Activated CD8-positive, alpha-beta memory T cell treated with anti-CD3 and anti-CD28 coated beads, Interleukin-2, amount 50 U/mL, for 1 hour (primary cell): Measurements from ENCODE around the gene PHAX.
"Not testable (repeated sequence)": the region's sequence is repeated elsewhere in the genome, so short reads cannot be mapped to it uniquely, and the experiment has no call there.

Experiments
- DNase-seq: peaks from one replicate; pipeline ENCODE4 v3.0.0-alpha.2; 2020; ENCODE audit errors: extremely low read depth

PHAX gene, protein sequence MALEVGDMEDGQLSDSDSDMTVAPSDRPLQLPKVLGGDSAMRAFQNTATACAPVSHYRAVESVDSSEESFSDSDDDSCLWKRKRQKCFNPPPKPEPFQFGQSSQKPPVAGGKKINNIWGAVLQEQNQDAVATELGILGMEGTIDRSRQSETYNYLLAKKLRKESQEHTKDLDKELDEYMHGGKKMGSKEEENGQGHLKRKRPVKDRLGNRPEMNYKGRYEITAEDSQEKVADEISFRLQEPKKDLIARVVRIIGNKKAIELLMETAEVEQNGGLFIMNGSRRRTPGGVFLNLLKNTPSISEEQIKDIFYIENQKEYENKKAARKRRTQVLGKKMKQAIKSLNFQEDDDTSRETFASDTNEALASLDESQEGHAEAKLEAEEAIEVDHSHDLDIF

DNA sequence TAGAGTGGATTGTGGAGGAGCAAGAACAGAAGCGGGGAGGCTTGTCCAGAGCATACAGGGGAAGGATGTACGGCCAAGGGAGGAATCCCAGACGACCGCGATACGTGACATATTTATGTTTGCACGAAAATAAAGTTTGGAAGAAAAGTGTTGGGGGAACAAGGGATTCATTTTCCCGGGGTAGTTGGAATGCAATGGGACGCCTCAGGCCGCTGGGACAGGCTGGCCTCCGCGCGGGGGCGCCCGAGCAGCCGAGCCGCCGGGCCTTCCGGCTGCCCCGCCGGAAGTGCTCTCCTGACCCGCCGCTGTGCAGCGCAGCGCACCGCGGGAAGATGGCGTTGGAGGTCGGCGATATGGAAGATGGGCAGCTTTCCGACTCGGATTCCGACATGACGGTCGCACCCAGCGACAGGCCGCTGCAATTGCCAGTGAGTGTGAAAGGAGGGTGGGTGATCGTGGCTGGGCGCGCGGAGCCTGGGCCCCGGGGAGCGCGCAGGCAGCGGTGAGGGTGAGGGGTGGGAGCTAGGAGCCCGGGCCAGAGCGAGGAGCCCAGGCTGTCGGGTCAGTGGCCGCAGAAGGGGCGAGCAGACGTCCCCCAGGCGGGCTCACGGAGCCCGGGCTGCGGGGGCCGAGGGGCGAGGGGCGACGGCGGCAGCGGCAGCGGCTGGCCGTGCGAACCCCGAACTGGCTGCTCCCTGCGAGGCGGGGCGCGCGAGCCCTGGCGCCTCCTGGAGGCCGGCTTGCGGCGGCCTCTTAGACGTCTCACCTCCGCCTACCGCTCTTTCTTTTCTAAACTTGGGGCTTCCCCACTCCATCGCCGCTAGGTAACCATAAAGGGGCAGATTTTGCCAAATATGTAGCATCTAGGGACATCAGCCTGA lies at the start of gene PHAX:
Gene PHAX, plus strand, starts transcription at position 317 of the 881 bp plus-strand sequence. Its CDS starts 16 bp downstream, at position 333.
- DNase-seq = no peak

DNA sequence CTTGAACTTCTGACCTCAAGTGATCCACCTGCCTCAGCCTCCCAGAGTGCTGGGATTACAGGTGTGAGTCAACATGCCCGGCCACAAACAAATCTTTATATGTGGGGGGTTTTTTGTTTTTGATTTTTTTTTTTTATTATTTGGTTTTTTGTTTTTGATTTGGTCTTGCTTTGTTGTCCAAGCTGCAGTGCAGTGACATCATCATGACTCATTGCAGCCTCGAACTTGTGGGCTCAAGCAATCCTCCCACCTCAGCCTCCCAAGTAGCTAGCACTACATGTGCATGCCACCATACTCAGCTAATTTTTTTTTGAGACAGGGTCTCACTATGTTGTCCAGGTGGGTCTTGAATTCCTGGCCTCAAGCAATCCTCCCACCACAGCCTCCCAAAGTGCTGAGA lies 48.1 kb upstream of the PHAX start:
- DNase-seq = no peak

DNA sequence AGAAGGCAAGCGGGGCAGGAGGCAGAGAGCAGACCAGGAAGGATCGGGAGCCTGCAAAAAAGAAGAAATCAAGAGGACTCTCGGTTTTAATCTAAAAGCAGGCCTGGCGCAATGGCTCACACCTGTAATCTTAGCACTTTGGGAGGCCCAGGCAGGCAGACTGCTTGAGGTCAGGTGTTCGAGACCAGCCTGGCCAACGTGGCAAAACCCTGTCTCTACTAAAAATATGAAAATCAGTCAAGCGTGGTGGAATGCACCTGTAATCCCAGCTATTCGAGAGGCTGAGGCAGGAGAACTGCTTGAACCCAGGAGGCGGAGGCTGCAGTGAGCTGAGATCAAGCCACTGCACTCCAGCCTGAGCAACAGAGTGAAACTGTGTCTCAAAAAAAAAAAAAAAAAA lies 45.6 kb upstream of the PHAX start:
- DNase-seq = not testable (repeated sequence)

- DNase-seq = no peak
Observed at GRCh38 chr5:126561908-126562307, 38.8 kb upstream of the PHAX start.

- DNase-seq = no peak
Observed at GRCh38 chr5:126562823-126563222, 37.9 kb upstream of the PHAX start.

DNA sequence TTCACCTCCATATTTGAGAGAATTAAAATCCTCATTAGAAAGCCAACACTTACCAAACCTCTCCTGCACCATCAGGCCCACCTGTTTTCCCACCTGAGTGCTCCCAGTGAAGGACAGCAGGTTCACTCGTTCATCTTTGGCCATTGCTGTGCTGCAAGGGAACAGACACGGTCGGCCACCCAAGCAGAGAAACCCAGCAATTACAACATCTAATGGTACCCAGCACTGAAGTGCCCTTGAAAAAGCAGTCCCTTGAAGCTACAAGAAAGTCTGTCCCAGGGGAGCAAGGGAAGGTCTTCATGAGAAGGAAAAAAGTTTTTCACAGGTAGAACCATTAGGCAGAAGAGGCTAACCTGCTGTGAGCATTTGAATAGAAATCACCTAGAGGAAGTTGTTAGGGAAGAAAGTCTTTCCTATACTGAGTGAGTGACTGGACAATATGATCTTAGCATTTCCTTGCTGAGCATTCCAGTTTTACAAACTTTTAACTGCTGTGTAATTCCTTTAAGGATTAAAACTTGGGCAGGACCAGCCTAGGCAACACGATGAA lies 32.5 kb upstream of the PHAX start:
- no peak for DNase-seq

DNA sequence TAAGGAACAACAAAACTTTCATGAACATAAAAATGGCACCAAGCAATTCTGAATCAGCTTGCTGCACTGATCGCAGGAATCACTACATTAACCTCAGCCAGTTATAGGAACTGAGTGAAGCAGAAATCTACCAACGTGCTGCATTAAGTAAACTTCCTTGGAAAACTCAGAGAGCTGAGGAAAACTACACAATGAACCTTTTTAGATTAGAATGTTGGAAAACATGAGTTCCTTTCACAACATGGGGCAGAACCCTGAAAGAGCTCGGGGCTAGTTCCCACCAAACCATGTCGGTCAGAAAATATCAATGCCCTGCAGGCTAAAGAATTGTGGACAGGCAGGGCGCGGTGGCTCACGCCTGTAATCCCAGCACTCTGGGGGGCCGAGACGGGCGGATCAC lies 25.1 kb upstream of the PHAX start:
- DNase-seq = no peak

- no peak for DNase-seq
Observed at GRCh38 chr5:126576974-126577373, 23.8 kb upstream of the PHAX start.

DNA sequence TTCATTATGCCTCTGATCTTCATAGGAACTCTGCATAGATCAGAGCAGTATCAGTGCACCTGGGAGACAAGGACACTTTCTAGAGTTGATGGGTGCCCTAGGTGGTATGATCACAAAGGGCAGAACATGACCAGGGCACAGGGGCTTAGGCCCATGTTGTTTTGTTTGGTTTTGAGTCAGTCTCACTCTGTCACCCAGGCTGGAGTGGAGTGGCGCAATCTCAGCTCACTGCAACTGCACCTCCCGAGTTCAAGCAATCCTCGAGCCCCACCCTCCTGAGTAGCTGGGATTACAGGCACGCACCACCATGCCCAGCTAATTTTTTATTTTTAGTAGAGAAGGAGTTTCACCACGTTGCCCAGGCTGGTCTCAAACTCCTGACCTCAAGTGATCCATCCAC lies 23.3 kb upstream of the PHAX start:
- no peak for DNase-seq

DNA sequence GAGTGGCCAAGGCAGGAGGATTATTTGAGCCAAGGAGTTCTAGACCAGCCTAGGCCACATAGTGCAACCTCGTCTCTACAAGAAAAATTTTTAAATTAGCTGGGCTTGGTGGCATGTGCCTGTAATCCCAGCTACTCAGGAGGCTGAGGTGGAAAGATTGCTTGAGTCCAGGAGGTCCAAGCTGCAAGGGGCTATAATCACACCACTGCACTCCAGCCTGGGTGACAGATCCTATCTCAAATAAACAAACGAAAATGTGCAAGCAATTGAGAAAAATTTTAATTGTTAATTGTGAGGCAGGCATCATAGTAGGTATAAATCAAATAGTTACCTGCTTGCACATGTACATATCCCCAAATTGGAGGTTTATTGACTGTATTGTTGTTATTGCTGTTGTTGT lies 21.0 kb upstream of the PHAX start:
- no peak for DNase-seq

- DNase-seq = no peak
Observed at GRCh38 chr5:126583761-126584160, 17.0 kb upstream of the PHAX start.

GRCh38 chr5:126587551-126588390 lies 13.0 kb upstream of the PHAX start:
- DNase-seq = no peak

DNA sequence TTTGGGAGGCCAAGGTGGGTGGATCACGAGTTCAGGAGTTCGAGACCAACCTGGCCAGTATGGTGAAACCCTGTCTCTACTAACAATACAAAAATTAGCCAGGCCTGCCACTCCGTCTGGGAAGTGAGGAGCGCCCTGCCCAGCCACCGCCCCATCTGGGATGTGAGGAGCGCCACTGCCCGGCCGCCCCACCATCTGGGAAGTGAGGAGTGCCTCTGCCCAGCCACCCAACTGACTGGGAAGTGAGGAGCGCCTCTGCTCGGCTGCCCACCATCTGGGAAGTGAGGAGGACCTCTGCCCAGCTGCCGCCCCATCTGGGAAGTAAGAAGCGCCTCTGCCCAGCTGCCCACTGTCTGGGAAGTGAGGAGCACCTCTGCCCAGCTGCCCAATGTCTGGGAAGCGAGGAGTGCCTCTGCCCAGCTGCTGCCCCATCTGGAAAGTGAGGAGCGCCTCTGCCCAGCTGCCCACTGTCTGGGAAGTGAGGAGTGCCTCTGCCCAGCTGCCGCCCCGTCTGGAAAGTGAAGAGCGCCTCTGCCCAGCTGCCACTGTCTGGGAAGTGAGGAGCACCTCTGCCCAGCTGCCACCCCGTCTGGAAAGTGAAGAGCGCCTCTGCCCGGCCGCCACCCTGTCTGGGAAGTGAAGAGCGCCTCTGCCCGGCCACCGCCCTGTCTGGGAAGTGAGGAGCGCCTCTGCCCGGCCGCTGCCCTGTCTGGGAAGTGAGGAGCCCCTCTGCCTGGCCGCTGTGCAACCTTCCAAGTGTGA lies 11.0 kb upstream of the PHAX start:
- no peak for DNase-seq

GRCh38 chr5:126591549-126591948 lies 9.2 kb upstream of the PHAX start:
- DNase-seq = no peak

DNA sequence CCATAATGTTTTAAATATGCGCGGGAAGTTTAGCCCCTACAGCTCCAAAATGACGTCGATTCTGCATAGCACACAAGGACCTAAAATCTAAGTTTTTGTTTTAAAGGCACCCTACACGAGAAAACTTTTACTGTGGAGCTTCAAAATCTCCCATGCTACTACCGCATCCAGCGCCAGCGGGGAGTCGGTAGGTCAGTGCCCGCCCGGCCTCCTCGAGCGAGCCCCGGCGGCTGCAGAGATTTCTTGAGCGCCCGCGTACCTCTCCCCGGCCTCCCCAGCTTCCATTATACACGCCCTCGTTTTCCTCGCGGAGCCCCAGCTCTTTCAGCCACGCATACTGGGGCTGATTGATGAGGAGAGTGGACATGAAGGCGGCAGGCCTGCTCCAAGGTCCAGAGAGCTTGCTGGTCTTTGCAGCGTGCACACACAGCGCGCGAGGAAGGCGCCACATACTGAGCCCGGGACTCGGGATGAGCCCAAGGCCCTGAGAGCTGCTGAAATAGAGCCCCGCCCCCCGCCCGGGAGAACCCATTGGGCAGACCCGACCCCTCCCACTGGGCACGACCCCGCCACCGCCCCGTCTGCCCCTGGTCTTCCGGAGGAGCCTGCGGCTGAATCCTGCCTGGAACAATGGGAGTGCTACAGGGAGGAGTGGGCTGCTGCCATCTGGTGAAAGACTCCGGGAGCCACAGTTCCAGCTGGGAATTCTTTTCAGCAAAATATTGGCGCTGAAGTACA lies 5.8 kb upstream of the PHAX start, which contains the start of gene ALDH7A1:
Gene ALDH7A1, minus strand, starts transcription at position 472 of the 738 bp plus-strand sequence. Its CDS starts 21 bp downstream, at position 451.
- DNase-seq = no peak

- no peak for DNase-seq
Observed at GRCh38 chr5:126595486-126596083, 5.2 kb upstream of the PHAX start.

DNA sequence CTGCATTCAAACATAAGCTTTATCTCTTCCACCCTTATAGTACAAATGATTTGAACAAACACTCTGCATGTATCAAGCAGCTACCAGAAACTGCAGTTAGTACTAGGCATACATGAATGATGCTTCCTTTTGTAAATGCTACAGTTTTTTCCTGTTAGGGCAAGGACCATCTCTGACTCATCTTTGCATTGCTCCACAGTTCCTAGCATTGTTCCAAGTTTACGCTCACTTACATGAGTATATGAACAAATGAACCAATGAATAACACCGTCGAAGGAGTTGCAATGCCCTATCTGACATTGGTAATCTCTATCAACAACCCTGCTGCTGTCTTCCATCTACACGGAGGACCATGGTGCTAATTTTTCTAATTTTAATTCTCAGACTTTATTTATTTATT lies 3.6 kb upstream of the PHAX start:
- no peak for DNase-seq

DNA sequence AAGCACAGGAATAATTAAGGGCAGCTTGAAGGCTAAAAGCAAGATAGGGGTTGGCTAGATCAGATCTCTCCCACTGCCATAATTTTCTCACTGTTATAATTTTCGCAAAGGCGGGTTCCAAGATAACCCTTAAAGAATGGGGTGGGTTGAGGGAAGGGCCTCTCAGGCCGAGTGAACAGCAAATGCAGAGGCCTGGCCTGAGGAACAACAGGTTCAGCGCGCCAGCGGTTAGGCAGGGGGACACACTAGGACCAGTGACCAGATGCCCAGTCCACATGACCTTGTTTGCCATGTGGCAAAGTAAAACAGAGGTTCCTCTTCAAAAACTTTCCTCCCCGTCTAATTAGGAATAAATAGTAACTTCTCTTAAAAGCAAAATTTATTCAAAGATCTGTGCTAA lies 1.2 kb upstream of the PHAX start:
- DNase-seq = no peak

GRCh38 chr5:126599971-126600630 lies 646 bp upstream of the PHAX start:
- not testable (repeated sequence) for DNase-seq
